T-helper 1 cell treated with Interleukin-12 subunit alpha and Interleukin-12 subunit beta and Interleukin-4 antibody, amounts not matched to agents 30 ng/mL and 1 ng/mL, for 36 hours (primary cell): ENCODE results near the gene TTYH2. TPM values are rescaled to one million over a fixed set of nuclear protein-coding genes. Genes with fewer than 3 reads are reported as not detected.

ENCODE experiments used
- intact Hi-C: fragments of 100-400 bp; cut with micrococcal nuclease; formaldehyde crosslinking; loops from one replicate; pipeline ENCODE4 v1.15.1; 2024
- total RNA-seq: library from RNA; stranded (reverse); gene quantifications from 2 replicates; pipeline ENCODE4 v1.2.3, GENCODE V29; 2022

The TTYH2 gene
- total RNA-seq, 1 donor from 2014 or later: 9.2 TPM

- intact Hi-C loops: loop anchor here (2.0 to 5.0 kb wide), 2 partner anchors 79 to 460 kb away; partner anchors contain the start of gene RPL38
These were observed 68.9 kb downstream of the TTYH2 start for GRCh38 chr17:74282274-74282586.

GRCh38 chr17:74282587-74283370 lies 69.4 kb downstream of the TTYH2 start:
- intact Hi-C loops: loop anchor here (2.0 to 5.0 kb wide), 2 partner anchors 80 to 460 kb away; partner anchors contain the start of gene RPL38

- intact Hi-C loops: loop anchor here (2.0 to 5.0 kb wide), 2 partner anchors 81 to 459 kb away; partner anchors contain the start of gene RPL38
These were observed 70.0 kb downstream of the TTYH2 start for GRCh38 chr17:74283371-74283673.

GRCh38 chr17:74287031-74287602 lies 73.7 kb downstream of the TTYH2 start:
- intact Hi-C loops: no loop called here

GRCh38 chr17:74288785-74289184 lies 75.4 kb downstream of the TTYH2 start:
- intact Hi-C loops: no loop called here

- intact Hi-C loops: no loop called here
These were observed 76.3 kb downstream of the TTYH2 start for GRCh38 chr17:74289688-74290087.

GRCh38 chr17:74290340-74290739 lies 77.0 kb downstream of the TTYH2 start:
- intact Hi-C loops: no loop called here

- intact Hi-C loops: loop anchor here (1.0 kb wide), 1 partner anchor 39 kb away; no protein-coding TSS in a partner anchor
These were observed 79.1 kb downstream of the TTYH2 start for GRCh38 chr17:74292495-74292894.

GRCh38 chr17:74295625-74296547 lies 82.5 kb downstream of the TTYH2 start:
- intact Hi-C loops: loop anchor here (1.0 kb wide), 1 partner anchor 86 kb away; no protein-coding TSS in a partner anchor

GRCh38 chr17:74296548-74296936 lies 83.2 kb downstream of the TTYH2 start:
- intact Hi-C loops: loop anchor here (1.0 kb wide), 1 partner anchor 86 kb away; no protein-coding TSS in a partner anchor

GRCh38 chr17:74297941-74298340 lies 84.6 kb downstream of the TTYH2 start:
- intact Hi-C loops: no loop called here

GRCh38 chr17:74298778-74299177 lies 85.4 kb downstream of the TTYH2 start:
- intact Hi-C loops: no loop called here

- intact Hi-C loops: loop anchor here (2.0 kb wide), 1 partner anchor 69 kb away; no protein-coding TSS in a partner anchor
These were observed 86.0 kb downstream of the TTYH2 start for GRCh38 chr17:74299226-74300009.

- intact Hi-C loops: no loop called here
These were observed 89.9 kb downstream of the TTYH2 start for GRCh38 chr17:74303305-74303704.

GRCh38 chr17:74304184-74304583 lies 90.8 kb downstream of the TTYH2 start:
- intact Hi-C loops: no loop called here

GRCh38 chr17:74305865-74306654 lies 92.7 kb downstream of the TTYH2 start:
- intact Hi-C loops: loop anchor here (1.0 kb wide), 1 partner anchor 150 kb away; no protein-coding TSS in a partner anchor

GRCh38 chr17:74307984-74308773 lies 94.8 kb downstream of the TTYH2 start:
- intact Hi-C loops: no loop called here

- intact Hi-C loops: no loop called here
These were observed 96.5 kb downstream of the TTYH2 start for GRCh38 chr17:74309902-74310301.
